ENCODE measurements around the gene PCMTD2. TPM values are rescaled to one million over a fixed set of nuclear protein-coding genes. Genes with fewer than 3 reads are reported as not detected.
"Not testable (repeated sequence)": the region's sequence is repeated elsewhere in the genome, so short reads cannot be mapped to it uniquely, and the experiment has no call there.

PCMTD2 gene
- total RNA-seq, 2 experiments from 2014 or later: 68.5 to 76.5 TPM

DNA sequence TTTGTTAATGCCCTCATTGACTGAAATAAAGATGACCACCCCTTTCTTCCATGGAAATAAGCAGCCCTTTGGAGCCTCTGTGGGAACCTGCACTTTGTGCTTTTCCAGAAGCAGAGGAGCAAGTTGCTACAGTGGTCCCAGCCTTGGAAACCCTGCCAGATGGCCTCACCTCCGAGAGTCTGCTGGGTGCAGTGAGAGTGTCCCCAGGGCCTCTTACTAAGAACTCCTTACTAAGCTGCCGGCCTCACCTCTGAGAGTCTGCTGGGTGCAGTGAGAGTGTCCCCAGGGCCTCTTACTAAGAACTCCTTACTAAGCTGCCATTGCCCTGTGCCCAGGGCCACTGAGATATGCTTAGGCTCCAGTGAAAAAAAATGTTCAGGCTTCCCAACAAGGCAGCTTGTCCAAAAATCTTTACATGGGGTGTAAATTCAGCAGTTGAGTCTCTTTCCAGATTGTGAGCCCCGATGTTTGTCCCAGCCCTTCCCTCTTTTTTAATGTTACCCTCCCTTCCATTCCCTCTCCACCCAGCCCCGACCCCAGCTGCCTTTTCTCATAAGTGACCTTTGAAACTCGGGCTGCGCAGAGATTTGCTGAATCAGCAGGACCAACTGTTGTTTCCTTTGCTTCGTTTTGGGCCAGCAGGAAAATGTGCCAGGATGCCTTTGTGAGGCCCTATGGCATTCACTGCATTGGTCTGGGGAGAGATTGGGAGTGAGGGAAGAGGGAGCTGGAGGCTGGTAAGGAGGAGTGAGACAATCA is 66.7 kb downstream of the PCMTD2 start:
- H3K4me3 Mint-ChIP-seq; H3K27ac ChIP-seq (ENCODE audit: low read depth in 1 of 2, low read length in 2 of 2); POLR2A ChIA-PET; H3K9me3 ChIP-seq (ENCODE audit: control insufficient read depth in 1 of 2, insufficient read depth in 1 of 2, low read length in 2 of 2); H3K4me1 ChIP-seq (ENCODE audit: insufficient read depth, low read length); H3K4me3 ChIP-seq (ENCODE audit: low read length); H3K4me1 Mint-ChIP-seq (ENCODE audit: low read depth); H3K36me3 Mint-ChIP-seq (ENCODE audit: low read depth); intact Hi-C loops (cut with DNase I, micrococcal nuclease); H3K36me3 ChIP-seq (ENCODE audit: insufficient read depth, low read length); H3K9me3 Mint-ChIP-seq; ATAC-seq (ENCODE audit: poor library complexity); DNase-seq; H3K27me3 ChIP-seq (ENCODE audit: control insufficient read depth in 1 of 2, insufficient read depth in 2 of 2, low read length in 2 of 2); H3K27ac Mint-ChIP-seq; CTCF ChIA-PET: not testable (repeated sequence)
- H3K27me3 Mint-ChIP-seq: peaks cover 44% of the 10 kb centered on the region

Other genes with a start within 250 kb of the PCMTD2 start
- gene C20orf204, start 219.6 kb upstream of the PCMTD2 start, total RNA-seq: 1 to 10 TPM; 6.1 to 6.4 TPM
- not detected for gene SOX18, start 206.1 kb upstream of the PCMTD2 start, total RNA-seq
- gene TCEA2, start 192.6 kb upstream of the PCMTD2 start, total RNA-seq: 10 to 100 TPM; 28.4 to 29.9 TPM
- 10 to 100 TPM in 1 of 2 experiments, 1 to 10 TPM in 1; 9.7 to 14.8 TPM for gene RGS19, start 176.2 kb upstream of the PCMTD2 start, total RNA-seq
- gene OPRL1, start 175.7 kb upstream of the PCMTD2 start, total RNA-seq: 1 to 10 TPM; 1.0 to 1.2 TPM
- gene LKAAEAR1, start 171.3 kb upstream of the PCMTD2 start, total RNA-seq: under 1 TPM; 0.30 to 0.39 TPM
- gene NPBWR2, start 148.2 kb upstream of the PCMTD2 start, total RNA-seq: under 1 TPM; 0.38 to 0.47 TPM
- 1 to 10 TPM in 1 of 2 experiments, not detected in 1; 1.0 TPM for gene MYT1, start 91.3 kb upstream of the PCMTD2 start, total RNA-seq